Measurements from ENCODE around the gene LTF. TPM values are rescaled to one million over a fixed set of nuclear protein-coding genes. Genes with fewer than 3 reads are reported as not detected.

LTF gene
- total and polyA plus RNA-seq, 9 of the 15 experiments (the other 6 are each of a cell fraction or from before 2014, with no cell fraction given), result 0.07 TPM; not detected in 8

GRCh38 chr3:46508850-46509591, 44.3 kb upstream of the LTF start (continued):
- TF ChIP-seq, protein P1, sequence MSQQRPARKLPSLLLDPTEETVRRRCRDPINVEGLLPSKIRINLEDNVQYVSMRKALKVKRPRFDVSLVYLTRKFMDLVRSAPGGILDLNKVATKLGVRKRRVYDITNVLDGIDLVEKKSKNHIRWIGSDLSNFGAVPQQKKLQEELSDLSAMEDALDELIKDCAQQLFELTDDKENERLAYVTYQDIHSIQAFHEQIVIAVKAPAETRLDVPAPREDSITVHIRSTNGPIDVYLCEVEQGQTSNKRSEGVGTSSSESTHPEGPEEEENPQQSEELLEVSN (IDR thresholded peaks at IDR 0.05; ENCODE audit: borderline replicate concordance in 1 of 2, extremely low read depth in 1 of 2, insufficient read depth in 1 of 2, insufficient read length in 1 of 2, low read depth in 1 of 2, low read length in 1 of 2, poor library complexity in 1 of 2, severe bottlenecking in 1 of 2), result no peak
- TF ChIP-seq KDM2B (CRISPR knock-in tag; IDR thresholded peaks at IDR 0.05), result no peak
- TF ChIP-seq RERE (CRISPR knock-in tag; IDR thresholded peaks at IDR 0.05; ENCODE audit: borderline replicate concordance), result no peak
- no peak; the same call in 1 of the 2 replicates for TF ChIP-seq TFAP4 (CRISPR knock-in tag; IDR thresholded peaks at IDR 0.05; ENCODE audit: borderline replicate concordance)
- peak; percentile 67; the same call in 1 of the 2 replicates for TF ChIP-seq ZBTB17 (CRISPR knock-in tag; IDR thresholded peaks at IDR 0.05)
- TF ChIP-seq RAD51 (IDR thresholded peaks at IDR 0.05; ENCODE audit: borderline replicate concordance, low read depth), result peak; percentile 61; the same call in 1 of the 2 replicates
- 0 out of 2 replicates have a peak, but pooled peaks have one; percentile 47 for TF ChIP-seq STAT5B (CRISPR knock-in tag; IDR thresholded peaks at IDR 0.05)
- TF ChIP-seq, protein P2, sequence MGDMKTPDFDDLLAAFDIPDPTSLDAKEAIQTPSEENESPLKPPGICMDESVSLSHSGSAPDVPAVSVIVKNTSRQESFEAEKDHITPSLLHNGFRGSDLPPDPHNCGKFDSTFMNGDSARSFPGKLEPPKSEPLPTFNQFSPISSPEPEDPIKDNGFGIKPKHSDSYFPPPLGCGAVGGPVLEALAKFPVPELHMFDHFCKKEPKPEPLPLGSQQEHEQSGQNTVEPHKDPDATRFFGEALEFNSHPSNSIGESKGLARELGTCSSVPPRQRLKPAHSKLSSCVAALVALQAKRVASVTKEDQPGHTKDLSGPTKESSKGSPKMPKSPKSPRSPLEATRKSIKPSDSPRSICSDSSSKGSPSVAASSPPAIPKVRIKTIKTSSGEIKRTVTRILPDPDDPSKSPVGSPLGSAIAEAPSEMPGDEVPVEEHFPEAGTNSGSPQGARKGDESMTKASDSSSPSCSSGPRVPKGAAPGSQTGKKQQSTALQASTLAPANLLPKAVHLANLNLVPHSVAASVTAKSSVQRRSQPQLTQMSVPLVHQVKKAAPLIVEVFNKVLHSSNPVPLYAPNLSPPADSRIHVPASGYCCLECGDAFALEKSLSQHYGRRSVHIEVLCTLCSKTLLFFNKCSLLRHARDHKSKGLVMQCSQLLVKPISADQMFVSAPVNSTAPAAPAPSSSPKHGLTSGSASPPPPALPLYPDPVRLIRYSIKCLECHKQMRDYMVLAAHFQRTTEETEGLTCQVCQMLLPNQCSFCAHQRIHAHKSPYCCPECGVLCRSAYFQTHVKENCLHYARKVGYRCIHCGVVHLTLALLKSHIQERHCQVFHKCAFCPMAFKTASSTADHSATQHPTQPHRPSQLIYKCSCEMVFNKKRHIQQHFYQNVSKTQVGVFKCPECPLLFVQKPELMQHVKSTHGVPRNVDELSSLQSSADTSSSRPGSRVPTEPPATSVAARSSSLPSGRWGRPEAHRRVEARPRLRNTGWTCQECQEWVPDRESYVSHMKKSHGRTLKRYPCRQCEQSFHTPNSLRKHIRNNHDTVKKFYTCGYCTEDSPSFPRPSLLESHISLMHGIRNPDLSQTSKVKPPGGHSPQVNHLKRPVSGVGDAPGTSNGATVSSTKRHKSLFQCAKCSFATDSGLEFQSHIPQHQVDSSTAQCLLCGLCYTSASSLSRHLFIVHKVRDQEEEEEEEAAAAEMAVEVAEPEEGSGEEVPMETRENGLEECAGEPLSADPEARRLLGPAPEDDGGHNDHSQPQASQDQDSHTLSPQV (IDR thresholded peaks at IDR 0.05), result peak; percentile 38
- peak; percentile 99 for TF ChIP-seq TEAD4 (IDR thresholded peaks at IDR 0.05; ENCODE audit: low read length)
- TF ChIP-seq TEAD4 (CRISPR knock-in tag; IDR thresholded peaks at IDR 0.05; ENCODE audit: borderline replicate concordance), result no peak
- TF ChIP-seq NFIX (CRISPR knock-in tag; IDR thresholded peaks at IDR 0.05; ENCODE audit: low read depth), result no peak
- TF ChIP-seq CGGBP1 (CRISPR knock-in tag; IDR thresholded peaks at IDR 0.05), result peak; percentile 34; the same call in 1 of the 2 replicates

Measured in K562 (cell line).